Stimulated activated naive CD8-positive, alpha-beta T cell treated with anti-CD3 and anti-CD28 coated beads, Interleukin-15, Interleukin-2, amounts not matched to agents 100 ng/mL and 50 ng/mL, for 24 hours (primary cell): Measurements from ENCODE around the gene CEP112.

Experiments
- H3K27ac Mint-ChIP-seq: one replicate; pipeline ENCODE4 v1.8.0; 2021; ENCODE audit warnings: mild to moderate bottlenecking, mixed read lengths
- H3K27me3 Mint-ChIP-seq: one replicate; pipeline ENCODE4 v1.8.0; 2021; ENCODE audit warnings: mixed read lengths
- H3K36me3 Mint-ChIP-seq: one replicate; pipeline ENCODE4 v1.8.0; 2021; ENCODE audit warnings: low read depth, mixed read lengths
- H3K4me1 Mint-ChIP-seq: one replicate; pipeline ENCODE4 v1.8.0; 2021; ENCODE audit warnings: low read depth, mixed read lengths
- H3K4me3 Mint-ChIP-seq: one replicate; pipeline ENCODE4 v1.8.0; 2021; ENCODE audit warnings: mild to moderate bottlenecking, mixed read lengths
- H3K9me3 Mint-ChIP-seq: one replicate; pipeline ENCODE4 v1.8.0; 2021; ENCODE audit warnings: mixed read lengths

The CEP112 gene

DNA sequence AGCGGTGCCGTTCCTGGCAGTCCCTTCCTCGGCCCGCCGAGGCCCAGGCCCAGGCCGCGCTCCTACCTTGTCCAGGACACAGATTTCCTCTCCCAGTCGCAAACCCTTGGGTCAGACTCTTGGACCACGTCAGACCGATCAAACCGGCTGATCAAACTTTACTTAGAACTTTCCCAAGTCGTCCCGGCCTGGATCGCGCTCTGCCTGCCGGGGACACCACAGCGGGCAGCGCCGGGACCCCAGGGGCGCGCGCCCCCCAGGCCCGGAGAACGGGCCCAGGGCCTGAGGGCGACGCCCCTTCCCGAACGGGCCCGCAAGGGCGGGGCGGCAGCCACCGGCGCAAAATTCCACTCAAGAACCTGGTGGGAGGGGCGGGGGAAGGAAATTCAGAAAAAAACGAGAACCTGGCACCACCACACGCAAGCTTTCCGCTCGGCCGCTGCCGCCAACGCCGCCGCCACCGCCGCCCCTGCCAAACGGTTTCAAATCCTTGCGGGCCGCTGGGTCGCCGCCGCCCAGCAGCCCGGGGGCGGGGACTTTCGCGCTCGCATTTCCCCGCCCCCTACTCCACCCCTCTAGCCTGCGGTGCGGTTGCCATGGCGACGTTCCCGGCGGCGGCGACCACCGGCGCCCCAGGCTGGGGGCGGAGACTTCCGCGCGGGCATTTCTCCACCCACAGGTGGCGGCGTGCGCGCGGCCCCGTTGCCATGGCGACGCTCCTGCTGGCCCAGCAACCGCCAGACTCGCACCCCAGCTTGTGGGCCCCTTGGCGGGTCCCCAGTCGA, at the start of gene CEP112:
Gene CEP112, minus strand, starts transcription at position 541 of the 785 bp plus-strand sequence.
- Mint-ChIP-seq H3K36me3 (no peaks in the 10 kb centered on the region), H3K27ac (peak within 1 kb of the TSS; percentile 80), H3K9me3 (no peaks in the 10 kb centered on the region), H3K4me3 (peak within 1 kb of the TSS; percentile 83), H3K4me1 (peaks cover 19% of the 10 kb centered on the region), H3K27me3 (no peaks in the 10 kb centered on the region)

- Mint-ChIP-seq H3K9me3 (no peaks in the 10 kb centered on the region), H3K27me3 (no peaks in the 10 kb centered on the region), H3K4me1 (peaks cover 22% of the 10 kb centered on the region), H3K36me3 (no peaks in the 10 kb centered on the region), H3K27ac (no peak overlapping the region), H3K4me3 (no peak overlapping the region)
Measured at GRCh38 chr17:66240630-66241029, 48.7 kb upstream of the CEP112 start.

GRCh38 chr17:66240013-66240412, 48.1 kb upstream of the CEP112 start:
- no peaks in the 10 kb centered on the region for H3K36me3 Mint-ChIP-seq
- H3K27me3 Mint-ChIP-seq: no peaks in the 10 kb centered on the region
- H3K4me1 Mint-ChIP-seq: peaks cover 16% of the 10 kb centered on the region
- H3K27ac Mint-ChIP-seq: no peak overlapping the region
- no peaks in the 10 kb centered on the region for H3K9me3 Mint-ChIP-seq
- H3K4me3 Mint-ChIP-seq: no peak overlapping the region

- no peak overlapping the region for H3K4me3 Mint-ChIP-seq
- H3K27me3 Mint-ChIP-seq: no peaks in the 10 kb centered on the region
- H3K4me1 Mint-ChIP-seq: peaks cover 5% of the 10 kb centered on the region
- H3K36me3 Mint-ChIP-seq: no peaks in the 10 kb centered on the region
- H3K9me3 Mint-ChIP-seq: no peaks in the 10 kb centered on the region
- no peak overlapping the region for H3K27ac Mint-ChIP-seq
Measured at GRCh38 chr17:66235377-66235994, 43.6 kb upstream of the CEP112 start.

DNA sequence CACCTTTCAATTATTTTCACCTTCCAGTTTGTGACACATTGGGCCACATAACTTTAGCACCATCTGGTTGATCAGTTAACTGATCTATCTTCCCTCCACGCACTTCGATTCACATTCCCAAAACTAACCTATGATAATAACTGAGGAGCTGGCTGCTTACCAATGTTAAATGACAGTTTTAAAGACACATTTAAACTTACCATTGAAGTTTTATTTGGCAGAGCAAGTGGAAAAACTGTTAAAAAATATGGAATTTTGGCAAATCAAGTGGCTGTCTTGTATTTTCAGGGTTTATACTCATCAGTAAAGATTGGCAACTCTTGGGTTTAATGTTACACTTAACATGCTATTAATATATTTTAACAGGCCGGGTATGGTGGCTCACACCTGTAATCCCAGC, 42.7 kb upstream of the CEP112 start:
- Mint-ChIP-seq H3K9me3 (no peaks in the 10 kb centered on the region), H3K27me3 (no peaks in the 10 kb centered on the region), H3K27ac (no peak overlapping the region), H3K36me3 (no peaks in the 10 kb centered on the region), H3K4me1 (no peaks in the 10 kb centered on the region), H3K4me3 (no peak overlapping the region)

- no peaks in the 10 kb centered on the region for H3K36me3 Mint-ChIP-seq
- H3K27me3 Mint-ChIP-seq: no peaks in the 10 kb centered on the region
- H3K9me3 Mint-ChIP-seq: no peaks in the 10 kb centered on the region
- no peak overlapping the region for H3K4me3 Mint-ChIP-seq
- no peak overlapping the region for H3K27ac Mint-ChIP-seq
- no peaks in the 10 kb centered on the region for H3K4me1 Mint-ChIP-seq
Measured at GRCh38 chr17:66233023-66233753, 41.3 kb upstream of the CEP112 start.

- Mint-ChIP-seq H3K4me3 (no peak overlapping the region), H3K9me3 (no peaks in the 10 kb centered on the region), H3K27me3 (no peaks in the 10 kb centered on the region), H3K27ac (no peak overlapping the region), H3K36me3 (no peaks in the 10 kb centered on the region), H3K4me1 (no peaks in the 10 kb centered on the region)
Measured at GRCh38 chr17:66230922-66231591, 39.1 kb upstream of the CEP112 start.

DNA sequence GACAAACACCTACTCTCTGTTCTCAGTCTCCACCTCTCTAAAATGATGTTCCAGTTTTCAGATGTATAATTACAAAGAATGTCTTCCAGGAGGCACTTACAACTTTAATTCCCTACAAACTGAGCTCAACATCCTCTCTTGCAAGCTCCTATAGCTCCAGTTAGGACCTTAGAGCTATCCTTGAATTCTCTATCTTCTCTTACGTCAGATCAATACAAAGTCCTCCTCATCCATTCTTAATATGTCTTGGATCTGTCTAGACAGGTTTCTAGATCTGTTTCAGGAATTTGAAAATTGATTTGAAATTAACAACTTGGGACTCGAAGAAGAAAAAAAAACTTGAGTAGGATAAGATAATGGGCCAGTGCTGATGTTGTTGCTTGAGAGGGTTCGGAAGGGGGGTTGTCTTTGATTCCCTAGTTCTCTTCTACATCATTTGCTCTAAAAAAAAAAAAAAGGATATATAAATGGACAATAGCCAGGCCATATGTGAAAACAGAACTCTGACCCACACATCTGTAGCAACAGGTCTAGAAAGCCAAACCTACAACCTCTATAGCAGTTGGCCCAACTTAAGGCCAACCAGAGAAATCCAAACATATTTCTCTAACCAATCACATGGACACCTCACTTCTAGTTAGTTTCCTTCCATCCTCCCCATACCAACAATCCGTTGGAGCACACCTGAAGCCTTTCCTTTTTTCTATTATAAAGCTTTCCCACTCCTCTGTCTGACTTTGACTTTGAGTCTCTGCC, 38.0 kb upstream of the CEP112 start:
- H3K27me3 Mint-ChIP-seq: no peaks in the 10 kb centered on the region
- H3K36me3 Mint-ChIP-seq: no peaks in the 10 kb centered on the region
- no peak overlapping the region for H3K4me3 Mint-ChIP-seq
- H3K4me1 Mint-ChIP-seq: no peaks in the 10 kb centered on the region
- no peaks in the 10 kb centered on the region for H3K9me3 Mint-ChIP-seq
- no peak overlapping the region for H3K27ac Mint-ChIP-seq

- Mint-ChIP-seq H3K27me3 (peaks cover under 1% of the 10 kb centered on the region), H3K4me1 (no peaks in the 10 kb centered on the region), H3K9me3 (no peaks in the 10 kb centered on the region), H3K4me3 (no peak within 1 kb of the TSS), H3K27ac (no peak within 1 kb of the TSS), H3K36me3 (no peaks in the 10 kb centered on the region)
Measured at GRCh38 chr17:66228887-66229782, 37.2 kb upstream of the CEP112 start, which contains the start of gene APOH. Gene APOH (minus strand): TSS chr17:66229415. CDS start chr17:66229379, 36 bp downstream.

- H3K4me1 Mint-ChIP-seq: no peaks in the 10 kb centered on the region
- H3K27ac Mint-ChIP-seq: no peak overlapping the region
- H3K9me3 Mint-ChIP-seq: no peaks in the 10 kb centered on the region
- no peak overlapping the region for H3K4me3 Mint-ChIP-seq
- no peaks in the 10 kb centered on the region for H3K36me3 Mint-ChIP-seq
- H3K27me3 Mint-ChIP-seq: peaks cover 6% of the 10 kb centered on the region
Measured at GRCh38 chr17:66227212-66228045, 35.5 kb upstream of the CEP112 start.

GRCh38 chr17:66222798-66223350, 30.9 kb upstream of the CEP112 start:
- Mint-ChIP-seq H3K27me3 (peaks cover 14% of the 10 kb centered on the region), H3K36me3 (no peaks in the 10 kb centered on the region), H3K9me3 (no peaks in the 10 kb centered on the region), H3K4me3 (no peak overlapping the region), H3K27ac (no peak overlapping the region), H3K4me1 (no peaks in the 10 kb centered on the region)

DNA sequence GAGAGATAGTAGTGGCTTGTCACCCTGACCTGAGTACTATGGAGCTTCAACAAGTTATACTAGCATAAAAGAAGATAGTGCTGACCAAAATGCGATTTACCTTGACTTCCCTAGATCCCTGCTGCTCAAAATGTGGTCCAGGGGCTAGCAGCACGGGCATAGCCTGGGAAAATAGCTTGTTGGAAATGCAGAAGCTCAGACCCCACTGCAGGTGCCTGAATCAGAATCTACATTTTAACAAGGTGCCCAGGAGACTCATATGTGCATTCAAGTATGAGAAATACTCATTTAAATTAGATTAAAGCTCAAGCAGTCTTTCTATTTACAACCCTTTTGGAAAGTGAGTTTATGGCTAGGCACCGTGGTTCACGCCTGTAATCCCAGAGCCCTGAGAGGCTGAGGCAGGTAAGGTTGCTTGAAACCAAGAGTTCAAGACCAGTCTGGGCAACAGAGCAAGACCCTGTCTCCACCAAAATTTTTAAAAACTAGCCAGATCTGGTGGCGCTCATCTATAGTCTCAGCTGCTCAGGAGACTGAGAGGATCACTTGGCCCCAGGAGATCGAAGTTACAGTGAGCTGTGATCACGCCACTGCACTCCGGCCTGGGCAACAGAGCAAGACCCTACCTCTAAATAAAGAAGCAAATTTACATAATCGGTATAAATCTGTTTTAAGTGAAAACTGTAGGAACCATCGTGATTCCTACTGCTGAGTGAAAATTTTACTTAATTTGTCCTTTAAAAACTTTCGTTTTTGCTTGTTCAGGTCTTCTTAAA, 30.0 kb upstream of the CEP112 start:
- peaks cover 14% of the 10 kb centered on the region for H3K27me3 Mint-ChIP-seq

More for the DNA sequence above, 30.0 kb upstream of the CEP112 start:
- Mint-ChIP-seq H3K4me1 (no peaks in the 10 kb centered on the region), H3K36me3 (no peaks in the 10 kb centered on the region), H3K9me3 (no peaks in the 10 kb centered on the region), H3K27ac (no peak overlapping the region), H3K4me3 (no peak overlapping the region)
